HG02610 (cell line): Measurements from ENCODE around the gene MDM2.
"Not testable (repeated sequence)": the region's sequence is repeated elsewhere in the genome, so short reads cannot be mapped to it uniquely, and the experiment has no call there.

Source experiments
- ATAC-seq: cut with Tn5 transposase; IDR thresholded peaks from one replicate; pipeline ENCODE4 v1.9.1; 2021; ENCODE audit warnings: mild to moderate bottlenecking, moderate library complexity; ENCODE audit not compliant: unreplicated experiment

Gene MDM2

GRCh38 chr12:68804657-68805591, 3.1 kb upstream of the MDM2 start:
- ATAC-seq: no peak

- ATAC-seq: no peak
Observed at GRCh38 chr12:68805592-68806120, 2.3 kb upstream of the MDM2 start.

GRCh38 chr12:68806488-68807237, 1.3 kb upstream of the MDM2 start:
- ATAC-seq: no peak

DNA sequence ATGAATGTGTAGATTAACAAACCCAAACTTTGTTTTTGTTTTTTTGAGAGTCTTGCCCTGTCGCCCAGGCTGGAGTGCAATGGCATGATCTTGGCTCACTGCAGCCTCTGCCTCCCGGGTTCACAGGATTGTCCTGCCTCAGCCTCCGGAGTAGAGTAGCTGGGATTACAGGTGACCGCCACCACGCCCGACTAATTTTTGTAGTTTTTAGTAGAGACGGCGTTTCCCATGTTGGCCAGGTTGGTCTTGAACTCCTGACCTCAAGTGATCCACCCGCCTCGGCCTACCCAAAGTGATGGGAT, 752 bp upstream of the MDM2 start:
- ATAC-seq: not testable (repeated sequence)

DNA sequence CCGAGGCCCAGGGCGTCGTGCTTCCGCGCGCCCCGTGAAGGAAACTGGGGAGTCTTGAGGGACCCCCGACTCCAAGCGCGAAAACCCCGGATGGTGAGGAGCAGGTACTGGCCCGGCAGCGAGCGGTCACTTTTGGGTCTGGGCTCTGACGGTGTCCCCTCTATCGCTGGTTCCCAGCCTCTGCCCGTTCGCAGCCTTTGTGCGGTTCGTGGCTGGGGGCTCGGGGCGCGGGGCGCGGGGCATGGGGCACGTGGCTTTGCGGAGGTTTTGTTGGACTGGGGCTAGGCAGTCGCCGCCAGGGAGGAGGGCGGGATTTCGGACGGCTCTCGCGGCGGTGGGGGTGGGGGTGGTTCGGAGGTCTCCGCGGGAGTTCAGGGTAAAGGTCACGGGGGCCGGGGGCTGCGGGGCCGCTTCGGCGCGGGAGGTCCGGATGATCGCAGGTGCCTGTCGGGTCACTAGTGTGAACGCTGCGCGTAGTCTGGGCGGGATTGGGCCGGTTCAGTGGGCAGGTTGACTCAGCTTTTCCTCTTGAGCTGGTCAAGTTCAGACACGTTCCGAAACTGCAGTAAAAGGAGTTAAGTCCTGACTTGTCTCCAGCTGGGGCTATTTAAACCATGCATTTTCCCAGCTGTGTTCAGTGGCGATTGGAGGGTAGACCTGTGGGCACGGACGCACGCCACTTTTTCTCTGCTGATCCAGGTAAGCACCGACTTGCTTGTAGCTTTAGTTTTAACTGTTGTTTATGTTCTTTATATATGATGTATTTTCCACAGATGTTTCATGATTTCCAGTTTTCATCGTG, 612 bp downstream of the MDM2 start:
- ATAC-seq: peak; percentile 68

DNA sequence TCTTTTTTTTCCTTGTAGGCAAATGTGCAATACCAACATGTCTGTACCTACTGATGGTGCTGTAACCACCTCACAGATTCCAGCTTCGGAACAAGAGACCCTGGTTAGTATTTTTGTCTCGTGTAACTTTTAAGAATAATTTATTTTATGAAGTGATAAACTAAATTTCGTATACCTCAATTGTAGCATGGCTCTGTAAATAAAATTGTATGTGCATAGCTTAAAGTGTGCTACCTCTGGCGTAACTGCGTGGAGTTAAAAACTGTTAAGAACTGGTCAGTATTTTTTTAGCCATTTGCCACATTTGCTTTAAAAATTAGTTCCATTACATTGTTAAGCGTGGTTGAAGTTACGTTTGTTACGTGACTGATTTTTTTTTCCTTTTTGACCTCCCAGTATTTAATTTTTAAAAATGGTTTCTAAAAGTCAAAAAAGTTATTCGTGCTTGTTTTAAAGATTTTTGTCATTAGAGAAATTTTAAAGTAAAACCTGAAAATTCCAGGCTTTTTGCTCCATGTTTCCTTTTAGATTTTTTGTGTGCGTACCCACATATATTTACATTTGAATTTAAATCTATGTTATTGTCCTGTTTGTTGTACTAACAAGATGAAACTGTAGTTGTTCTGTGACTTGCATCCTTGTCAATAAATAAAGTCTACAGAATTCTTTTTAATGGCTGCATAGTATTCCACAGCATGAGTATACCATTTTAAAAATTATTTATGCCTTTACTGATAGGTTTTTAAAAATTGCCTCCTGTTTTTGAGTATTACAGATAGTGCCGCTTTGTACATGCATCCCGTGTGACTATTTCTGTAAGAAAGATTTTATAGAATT, 1.4 kb downstream of the MDM2 start:
- ATAC-seq: no peak

- not testable (repeated sequence) for ATAC-seq
Observed at GRCh38 chr12:68810027-68810389, 2.0 kb downstream of the MDM2 start.

GRCh38 chr12:68811573-68811972, 3.6 kb downstream of the MDM2 start:
- not testable (repeated sequence) for ATAC-seq

- no peak for ATAC-seq
Observed at GRCh38 chr12:68812553-68813241, 4.7 kb downstream of the MDM2 start.

GRCh38 chr12:68813242-68813593, 5.2 kb downstream of the MDM2 start:
- ATAC-seq: no peak

DNA sequence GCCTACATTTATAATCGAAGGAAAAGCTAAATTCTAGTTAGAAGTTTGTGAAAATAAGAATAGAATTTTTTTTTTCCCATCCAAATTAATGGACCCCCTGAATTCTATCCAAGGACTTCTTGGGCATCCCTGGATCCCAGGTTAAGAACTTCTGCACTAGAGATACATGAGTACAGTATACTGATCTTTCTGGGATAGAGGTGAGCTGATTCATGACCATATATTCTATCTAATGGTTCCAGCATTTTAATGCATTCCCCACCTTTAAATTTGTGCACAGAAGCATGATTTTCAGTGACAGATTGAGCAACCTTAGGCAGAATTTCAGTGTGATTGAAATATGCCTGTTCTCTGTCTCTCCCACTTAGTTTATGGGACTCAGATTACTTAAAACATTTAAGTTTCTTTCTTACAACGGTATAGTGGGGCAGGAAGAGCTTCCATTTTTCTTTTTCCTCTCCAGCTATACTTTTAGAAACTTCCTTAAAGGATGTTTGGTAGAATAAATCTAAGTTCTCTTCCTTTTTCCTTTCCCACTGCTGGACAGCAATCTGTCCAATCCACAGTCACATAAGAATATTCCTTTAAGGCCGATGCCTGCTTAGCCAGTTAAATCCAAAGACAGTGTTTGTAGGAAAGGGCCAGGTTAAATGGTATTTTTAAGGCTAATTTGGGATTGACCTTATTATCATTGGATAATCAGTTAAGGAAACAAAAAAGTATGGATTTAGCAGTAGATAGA, 6.7 kb downstream of the MDM2 start:
- no peak for ATAC-seq

GRCh38 chr12:68815232-68815927, 7.4 kb downstream of the MDM2 start:
- ATAC-seq: no peak

GRCh38 chr12:68815928-68816800, 8.2 kb downstream of the MDM2 start:
- ATAC-seq: no peak

- ATAC-seq: not testable (repeated sequence)
Observed at GRCh38 chr12:68819481-68819880, 11.5 kb downstream of the MDM2 start.

DNA sequence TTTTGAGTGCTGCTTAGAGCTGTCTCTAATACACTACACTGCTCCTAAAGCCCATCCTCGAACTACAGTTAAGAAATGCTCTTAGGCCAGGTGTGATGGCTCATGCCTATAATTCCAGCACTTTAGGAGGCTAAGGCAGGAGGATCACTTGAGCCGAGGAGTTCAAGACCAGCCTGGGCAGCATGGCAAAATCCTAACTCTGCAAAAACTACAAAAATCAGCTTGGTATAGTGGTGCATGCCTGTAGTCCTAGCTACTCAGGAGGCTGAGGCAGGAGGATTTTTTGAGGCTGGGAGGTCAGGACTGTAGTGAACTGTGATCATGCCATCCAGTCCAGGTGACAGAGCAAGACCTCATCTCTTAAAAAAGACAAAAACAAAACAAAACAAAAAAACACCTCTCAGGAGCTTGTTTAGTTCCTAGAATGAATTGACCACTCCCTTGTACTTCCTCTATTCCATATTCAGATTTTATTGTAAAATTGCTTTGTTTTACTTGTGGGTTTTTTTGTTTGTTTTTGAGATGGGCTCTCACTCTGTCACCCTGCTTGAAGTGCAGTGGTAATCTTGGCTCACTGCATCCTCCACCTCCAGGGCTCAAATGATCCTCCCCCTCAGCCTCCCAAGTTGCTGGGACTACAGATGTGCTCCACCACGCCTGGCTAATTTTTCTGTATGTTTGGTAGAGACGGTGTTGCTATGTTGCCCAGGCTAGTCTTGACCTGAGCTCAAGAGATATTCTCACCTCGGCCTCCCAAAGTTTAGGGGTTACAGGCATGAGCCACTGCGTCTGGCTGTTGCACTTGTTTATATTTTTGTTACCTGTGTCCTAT, 13.6 kb downstream of the MDM2 start:
- no peak for ATAC-seq

DNA sequence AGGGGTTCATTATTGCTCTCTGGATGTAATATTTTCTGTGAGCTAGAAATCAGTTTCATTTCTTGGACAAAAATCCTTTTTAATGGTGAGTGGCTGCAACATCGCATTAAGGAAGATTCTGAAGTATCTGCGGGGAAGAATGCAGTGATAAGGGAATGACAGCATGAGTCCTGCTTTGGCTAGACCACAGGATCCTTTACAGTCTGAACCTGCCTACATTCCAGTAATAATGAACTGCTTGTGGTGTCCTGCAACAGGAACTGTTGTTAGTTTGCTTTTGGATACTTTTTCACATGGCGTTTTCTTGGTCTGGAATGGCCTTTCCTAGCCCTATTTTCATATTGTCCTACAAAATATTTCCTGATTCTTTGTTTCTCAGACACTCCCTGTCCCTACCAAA, 15.7 kb downstream of the MDM2 start:
- no peak for ATAC-seq

DNA sequence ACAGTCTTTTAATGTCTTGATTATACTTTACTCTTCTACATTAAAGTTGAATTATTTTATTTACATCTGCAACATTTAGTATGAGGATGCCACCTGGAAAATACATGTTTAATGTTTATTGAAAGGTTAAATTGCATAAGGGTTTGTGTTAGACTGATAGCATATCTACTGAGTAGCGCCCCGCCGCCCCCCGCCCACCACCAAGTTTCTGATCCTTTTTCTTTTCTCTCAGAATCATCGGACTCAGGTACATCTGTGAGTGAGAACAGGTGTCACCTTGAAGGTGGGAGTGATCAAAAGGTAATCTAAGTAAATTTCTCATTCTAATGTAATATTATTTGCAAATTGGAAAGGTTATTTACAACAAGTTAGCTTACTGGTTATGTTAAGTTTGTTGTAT, 16.2 kb downstream of the MDM2 start:
- ATAC-seq: no peak
